Lung (tissue), 12 donors: Measurements from ENCODE around the gene ZNRF1. TPM values are rescaled to one million over a fixed set of nuclear protein-coding genes. Genes with fewer than 3 reads are reported as not detected.

ENCODE experiments used
- ATAC-seq: fragments of 200-7000 bp; cut with Tn5 transposase; one replicate; pipeline ENCODE4 v1.9.1; 2020; ENCODE audit warnings: moderate number of reproducible peaks; ENCODE audit not compliant: insufficient read depth, low FRiP score
- DNase-seq, 3 donors: peaks; one replicate each; pipeline ENCODE4 v3.0.0-alpha.2; 2013 to 2017
- H3K27ac ChIP-seq, 2 donors: one replicate each; pipeline ENCODE4 v1.5.1; 2013; ENCODE audit warnings: mild to moderate bottlenecking in 2 of 2, moderate library complexity in 2 of 2, control low read depth in 1 of 2, inconsistent platforms in 1 of 2, low read depth in 1 of 2, low read length in 1 of 2
- H3K27me3 ChIP-seq, 3 donors: one replicate each; pipeline ENCODE4 v1.5.1; 2013; ENCODE audit warnings: low read length in 2 of 3; ENCODE audit not compliant: control insufficient read depth in 3 of 3, insufficient read depth in 3 of 3
- H3K36me3 ChIP-seq, 4 donors: one replicate each; pipeline ENCODE4 v1.5.1; 2013; ENCODE audit warnings: low read length in 4 of 4, mild to moderate bottlenecking in 1 of 4, moderate library complexity in 1 of 4; ENCODE audit not compliant: control insufficient read depth in 4 of 4, insufficient read depth in 4 of 4
- H3K4me1 ChIP-seq, 5 donors: one replicate each; pipeline ENCODE4 v1.5.1; 2013; ENCODE audit warnings: low read length in 5 of 5, mild to moderate bottlenecking in 2 of 5, moderate library complexity in 1 of 5; ENCODE audit not compliant: control insufficient read depth in 5 of 5, insufficient read depth in 5 of 5
- H3K4me3 ChIP-seq: one replicate; pipeline ENCODE4 v1.5.1; 2013; ENCODE audit warnings: mild to moderate bottlenecking, control low read depth, moderate library complexity
- H3K9ac ChIP-seq, 2 donors: one replicate each; pipeline ENCODE4 v1.5.1; 2013; ENCODE audit warnings: low read length in 2 of 2, control low read depth in 1 of 2; ENCODE audit not compliant: insufficient read depth in 1 of 2
- H3K9me3 ChIP-seq, 4 donors: one replicate each; pipeline ENCODE4 v1.5.1; 2013; ENCODE audit warnings: low read length in 3 of 4, mild to moderate bottlenecking in 1 of 4, moderate library complexity in 1 of 4; ENCODE audit not compliant: control insufficient read depth in 4 of 4, insufficient read depth in 3 of 4
- CTCF ChIP-seq: IDR thresholded peaks from 2 replicates; pipeline ENCODE4 v1.5.1; 2012; ENCODE audit warnings: mild to moderate bottlenecking; ENCODE audit errors: control extremely low read depth, extremely low read depth
- WGBS, 2 donors: extraction: QIAGEN DNeasy Blood & Tissue Kit; methylation state at CpG; one replicate each; pipeline ENCODE4 v1.1.7; 2013; 5-methylcytosine and 5-hydroxymethylcytosine counted together
- polyA plus RNA-seq, 2 donors: library from polyadenylated mRNA; stranded (reverse); fragments of 200-250 nt; gene quantifications; one replicate each; pipeline ENCODE4 v1.2.1, GENCODE V29; 2013
- total RNA-seq, 2 donors: library from RNA; depleted of rRNA in 1 of 2; stranded (reverse); fragments of >200 nt in 1 of 2; gene quantifications; one replicate each; pipeline ENCODE4 v1.2.1, GENCODE V29; 2014 to 2021
- donor health status: control.
- donor health status: control.
- donor health status: Bipolar disorder and iron deficiency.
- donor health status: healthy.
- donor health status: DM: yes; HTN: yes; CAD: no.

Gene ZNRF1
- total and polyA plus RNA-seq, 4 donors: 8.9 to 25.1 (median 16.2) TPM

GRCh38 chr16:75021410-75021809 lies 22.6 kb downstream of the ZNRF1 start:
- H3K27ac ChIP-seq: no peak overlapping the region
- 95 to 97% methylated on average over 1 of the region's 1 CpG for WGBS, 2 donors
- ATAC-seq: no peak

GRCh38 chr16:75022567-75022966 lies 23.7 kb downstream of the ZNRF1 start:
- H3K36me3 ChIP-seq: peaks cover 0 to 7% (median 0%) of the 10 kb centered on the region in 4 donors
- ATAC-seq: no peak
- no peak overlapping the region for H3K27ac ChIP-seq
- WGBS, 2 donors: 95 to 99% methylated on average over 4 of the region's 4 CpGs
- no peak overlapping the region for H3K4me3 ChIP-seq
- H3K27me3 ChIP-seq: no peaks in the 10 kb centered on the region
- no peak overlapping the region for H3K9ac ChIP-seq
- peaks cover 0 to 3% (median 0%) of the 10 kb centered on the region in 4 donors for H3K9me3 ChIP-seq
- DNase-seq: no peak
- TF ChIP-seq CTCF: no peak
- H3K4me1 ChIP-seq: peaks cover 3 to 19% (median 6%) of the 10 kb centered on the region in 5 donors

More at GRCh38 chr16:75021410-75021809, 22.6 kb downstream of the ZNRF1 start:
- Histone ChIP-seq H3K9me3 (peaks cover 0 to 3% (median 0%) of the 10 kb centered on the region in 4 donors), H3K9ac (no peak overlapping the region), H3K4me3 (no peak overlapping the region), H3K4me1 (peaks cover 3 to 16% (median 8%) of the 10 kb centered on the region in 5 donors), H3K27me3 (no peaks in the 10 kb centered on the region), H3K36me3 (peaks cover 0 to 7% (median 0%) of the 10 kb centered on the region in 4 donors)
- TF ChIP-seq CTCF: no peak
- DNase-seq: no peak

- Histone ChIP-seq H3K4me1 (peaks cover 3 to 20% (median 6%) of the 10 kb centered on the region in 5 donors), H3K9ac (no peak overlapping the region), H3K36me3 (peaks cover 0 to 7% (median 0%) of the 10 kb centered on the region in 4 donors), H3K27me3 (no peaks in the 10 kb centered on the region), H3K9me3 (peaks cover 0 to 3% (median 0%) of the 10 kb centered on the region in 4 donors), H3K27ac (no peak overlapping the region), H3K4me3 (no peak overlapping the region)
- no peak for ATAC-seq
- DNase-seq: no peak
- 98 to 99% methylated on average over 2 of the region's 2 CpGs for WGBS, 2 donors
- TF ChIP-seq CTCF: no peak
These were observed 24.2 kb downstream of the ZNRF1 start for GRCh38 chr16:75023009-75023408.

GRCh38 chr16:75024182-75024581 lies 25.4 kb downstream of the ZNRF1 start:
- no peak for TF ChIP-seq CTCF
- Histone ChIP-seq H3K36me3 (peaks cover 0 to 7% (median 0%) of the 10 kb centered on the region in 4 donors), H3K4me3 (no peak overlapping the region), H3K27me3 (no peaks in the 10 kb centered on the region), H3K27ac (no peak overlapping the region), H3K4me1 (peaks cover 2 to 21% (median 6%) of the 10 kb centered on the region in 5 donors), H3K9ac (no peak overlapping the region), H3K9me3 (peaks cover 0 to 3% (median 0%) of the 10 kb centered on the region in 4 donors)
- WGBS, 2 donors: 42 to 57% methylated on average over 3 of the region's 3 CpGs
- DNase-seq: no peak
- ATAC-seq: no peak
